ENCODE data around the gene RPP40. TPM values are rescaled to one million over a fixed set of nuclear protein-coding genes. Genes with fewer than 3 reads are reported as not detected.

The RPP40 gene, protein sequence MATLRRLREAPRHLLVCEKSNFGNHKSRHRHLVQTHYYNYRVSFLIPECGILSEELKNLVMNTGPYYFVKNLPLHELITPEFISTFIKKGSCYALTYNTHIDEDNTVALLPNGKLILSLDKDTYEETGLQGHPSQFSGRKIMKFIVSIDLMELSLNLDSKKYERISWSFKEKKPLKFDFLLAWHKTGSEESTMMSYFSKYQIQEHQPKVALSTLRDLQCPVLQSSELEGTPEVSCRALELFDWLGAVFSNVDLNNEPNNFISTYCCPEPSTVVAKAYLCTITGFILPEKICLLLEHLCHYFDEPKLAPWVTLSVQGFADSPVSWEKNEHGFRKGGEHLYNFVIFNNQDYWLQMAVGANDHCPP
- 6.0 to 6.8 TPM (median 6.2 TPM) in 3 replicates for total RNA-seq
- long read RNA-seq, transcript RPP40-202 (8 exons, 1,483 nt), result major isoform, 9 of 11 reads
- long read RNA-seq, partial matches to known transcripts, result 0 of 11 reads
- long read RNA-seq, other reads (novel, unspliced or antisense), result 0 of 11 reads

GRCh38 chr6:5003604-5004372 lies at the start of gene RPP40:
TSS of gene RPP40 (minus strand) at chr6:5004037. CDS start at chr6:5004002, 35 bp downstream.
- TF ChIP-seq CTCF (IDR thresholded peaks at IDR 0.05), result peak; percentile 92
- H3K4me3 Mint-ChIP-seq (ENCODE audit: unreplicated experiment), result peak within 1 kb of the TSS; percentile 96

GRCh38 chr6:5053038-5053437 lies 49.2 kb upstream of the RPP40 start:
- DNase-seq (ENCODE audit: low spot score), result no peak
- H3K27ac Mint-ChIP-seq (ENCODE audit: unreplicated experiment), result peak overlapping the region; percentile 85
- no peak for TF ChIP-seq CTCF (IDR thresholded peaks at IDR 0.05)
- H3K9me3 Mint-ChIP-seq (ENCODE audit: low read depth), result peaks cover 27% of the 10 kb centered on the region
- H3K4me3 Mint-ChIP-seq (ENCODE audit: unreplicated experiment), result peak overlapping the region; percentile 10
- peaks cover 15% of the 10 kb centered on the region for H3K36me3 Mint-ChIP-seq (ENCODE audit: low read depth)
- peaks cover 29% of the 10 kb centered on the region for H3K4me1 Mint-ChIP-seq (ENCODE audit: low read depth)
- no peaks in the 10 kb centered on the region for H3K27me3 Mint-ChIP-seq (ENCODE audit: low read depth)

More at GRCh38 chr6:5003604-5004372, at the start of gene RPP40:
- Mint-ChIP-seq H3K36me3 (ENCODE audit: low read depth) (peaks cover 5% of the 10 kb centered on the region), H3K4me1 (ENCODE audit: low read depth) (peaks cover 12% of the 10 kb centered on the region), H3K27ac (ENCODE audit: unreplicated experiment) (peak within 1 kb of the TSS; percentile 97), H3K27me3 (ENCODE audit: low read depth) (no peaks in the 10 kb centered on the region), H3K9me3 (ENCODE audit: low read depth) (no peaks in the 10 kb centered on the region)
- DNase-seq (ENCODE audit: low spot score), result peak; percentile 99

GRCh38 chr6:5051394-5051793 lies 47.6 kb upstream of the RPP40 start:
- DNase-seq (ENCODE audit: low spot score), result no peak
- H3K4me3 Mint-ChIP-seq (ENCODE audit: unreplicated experiment), result no peak overlapping the region
- no peak overlapping the region for H3K27ac Mint-ChIP-seq (ENCODE audit: unreplicated experiment)
- H3K4me1 Mint-ChIP-seq (ENCODE audit: low read depth), result peaks cover 29% of the 10 kb centered on the region
- no peak for TF ChIP-seq CTCF (IDR thresholded peaks at IDR 0.05)
- no peaks in the 10 kb centered on the region for H3K27me3 Mint-ChIP-seq (ENCODE audit: low read depth)
- H3K9me3 Mint-ChIP-seq (ENCODE audit: low read depth), result peaks cover 27% of the 10 kb centered on the region
- peaks cover 16% of the 10 kb centered on the region for H3K36me3 Mint-ChIP-seq (ENCODE audit: low read depth)

DNA sequence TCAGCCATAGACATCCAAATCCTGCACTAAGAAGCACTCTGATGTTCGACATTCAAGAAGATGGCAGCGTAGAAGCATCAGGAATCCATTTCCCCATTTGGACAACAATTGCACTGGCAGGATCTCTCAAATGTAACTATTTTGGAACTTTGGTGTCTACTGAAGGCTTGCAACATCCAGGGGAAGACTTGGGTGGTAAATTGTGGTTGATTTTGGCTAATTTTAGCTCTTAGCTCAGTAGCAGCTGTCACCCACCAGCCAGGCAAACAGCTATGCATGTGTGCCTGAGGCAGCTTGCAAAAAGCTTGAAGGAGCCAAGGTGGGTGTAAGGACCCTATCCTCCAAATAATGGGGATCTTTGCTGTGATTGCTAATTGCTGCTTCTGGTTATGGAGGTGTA lies 46.2 kb upstream of the RPP40 start:
- Mint-ChIP-seq H3K4me3 (ENCODE audit: unreplicated experiment) (no peak overlapping the region), H3K4me1 (ENCODE audit: low read depth) (peaks cover 24% of the 10 kb centered on the region), H3K27me3 (ENCODE audit: low read depth) (no peaks in the 10 kb centered on the region), H3K27ac (ENCODE audit: unreplicated experiment) (no peak overlapping the region), H3K36me3 (ENCODE audit: low read depth) (peaks cover 18% of the 10 kb centered on the region), H3K9me3 (ENCODE audit: low read depth) (peaks cover 24% of the 10 kb centered on the region)
- no peak for DNase-seq (ENCODE audit: low spot score)
- TF ChIP-seq CTCF (IDR thresholded peaks at IDR 0.05), result no peak

DNA sequence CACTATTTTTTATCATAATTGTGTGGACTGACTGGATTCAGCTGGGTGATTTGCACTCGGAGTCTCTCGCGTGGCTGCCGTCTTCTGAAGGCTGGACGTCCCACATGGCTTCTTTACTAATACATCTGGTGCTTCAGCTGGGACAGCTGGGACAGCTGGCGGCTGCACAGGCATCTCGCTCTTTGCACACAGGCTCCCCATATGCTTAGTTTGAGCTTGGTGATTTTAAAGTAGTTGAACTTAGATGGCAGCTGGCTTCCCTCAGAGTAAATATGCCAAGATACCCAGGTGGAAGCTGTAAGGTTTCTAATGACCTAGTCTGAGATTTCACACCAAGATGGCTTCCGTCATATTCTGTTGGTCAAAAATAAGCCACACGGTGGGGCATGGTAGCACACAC lies 42.6 kb upstream of the RPP40 start:
- H3K36me3 Mint-ChIP-seq (ENCODE audit: low read depth), result peaks cover 18% of the 10 kb centered on the region
- H3K27ac Mint-ChIP-seq (ENCODE audit: unreplicated experiment), result no peak overlapping the region
- TF ChIP-seq CTCF (IDR thresholded peaks at IDR 0.05), result no peak
- peaks cover 21% of the 10 kb centered on the region for H3K9me3 Mint-ChIP-seq (ENCODE audit: low read depth)
- H3K27me3 Mint-ChIP-seq (ENCODE audit: low read depth), result no peaks in the 10 kb centered on the region
- H3K4me3 Mint-ChIP-seq (ENCODE audit: unreplicated experiment), result no peak overlapping the region
- no peaks in the 10 kb centered on the region for H3K4me1 Mint-ChIP-seq (ENCODE audit: low read depth)
- DNase-seq (ENCODE audit: low spot score), result no peak

Measured in chondrocyte (in vitro differentiated cells).